ENCODE measurements around the gene GNB1L. TPM values are rescaled to one million over a fixed set of nuclear protein-coding genes. Genes with fewer than 3 reads are reported as not detected.

The GNB1L gene
- total RNA-seq, 2 experiments from 2014 or later, result 3.0 to 6.5 TPM

GRCh38 chr22:19891317-19892256, 36.9 kb upstream of the GNB1L start:
- H3K27ac Mint-ChIP-seq, result peak overlapping the region; percentile 97
- Histone ChIP-seq H3K27me3 (ENCODE audit: control insufficient read depth in 1 of 2, insufficient read depth in 2 of 2, low read length in 2 of 2) (no peaks in the 10 kb centered on the region), H3K36me3 (ENCODE audit: insufficient read depth, low read length) (peaks cover 6% of the 10 kb centered on the region), H3K27ac (ENCODE audit: low read depth in 1 of 2, low read length in 2 of 2) (peak overlapping the region; percentile 76 to 99), H3K4me3 (ENCODE audit: low read length) (peak overlapping the region; percentile 56), H3K9me3 (ENCODE audit: control insufficient read depth in 1 of 2, insufficient read depth in 1 of 2, low read length in 2 of 2) (peaks cover 0 to 3% of the 10 kb centered on the region in 2 experiments), H3K4me1 (ENCODE audit: insufficient read depth, low read length) (peaks cover 100% of the 10 kb centered on the region)
- no peaks in the 10 kb centered on the region for H3K9me3 Mint-ChIP-seq
- H3K27me3 Mint-ChIP-seq, result no peaks in the 10 kb centered on the region
- POLR2A ChIA-PET, result interaction anchor here (0.8 to 3.5 kb wide), 17 partner anchors 10 to 572 kb away, joined by 3 to 92 read pairs (median 4); partner anchors contain the start of genes CDC45, COMT, GNB1L and HIRA
- peak overlapping the region; percentile 78 for H3K4me3 Mint-ChIP-seq
- peak; percentile 67 to 92 (median 82) for DNase-seq
- TF ChIP-seq CTCF (IDR thresholded peaks at IDR 0.05), result no peak
- CTCF ChIA-PET, result interaction anchor here (0.9 to 3.4 kb wide), 5 partner anchors 19 to 161 kb away, joined by 3 to 19 read pairs (median 7); partner anchors contain the start of genes GNB1L and RTL10
- intact Hi-C loops (cut with DNase I, micrococcal nuclease), result loop anchor here (1.0 to 5.0 kb wide), 3 partner anchors 17 to 134 kb away; no protein-coding TSS in a partner anchor
- H3K4me1 Mint-ChIP-seq (ENCODE audit: low read depth), result peaks cover 86% of the 10 kb centered on the region
- ATAC-seq (ENCODE audit: poor library complexity), result peak; percentile 77
- H3K36me3 Mint-ChIP-seq (ENCODE audit: low read depth), result peaks cover 6% of the 10 kb centered on the region

- POLR2A ChIA-PET, result interaction anchor here (1.9 to 3.5 kb wide), 4 partner anchors 16 to 135 kb away, joined by 4 to 92 read pairs (median 17); partner anchors contain the start of genes GNB1L and RTL10
- peaks cover 100% of the 10 kb centered on the region for H3K4me1 ChIP-seq (ENCODE audit: insufficient read depth, low read length)
- Mint-ChIP-seq H3K4me3 (peak overlapping the region; percentile 78), H3K4me1 (ENCODE audit: low read depth) (peaks cover 86% of the 10 kb centered on the region), H3K27me3 (no peaks in the 10 kb centered on the region), H3K27ac (peak overlapping the region; percentile 97), H3K9me3 (no peaks in the 10 kb centered on the region), H3K36me3 (ENCODE audit: low read depth) (peaks cover 6% of the 10 kb centered on the region)
- no peaks in the 10 kb centered on the region for H3K27me3 ChIP-seq (ENCODE audit: control insufficient read depth in 1 of 2, insufficient read depth in 2 of 2, low read length in 2 of 2)
- intact Hi-C loops (cut with DNase I, micrococcal nuclease), result loop anchor here (1.0 to 5.0 kb wide), 3 partner anchors 16 to 133 kb away; no protein-coding TSS in a partner anchor
- H3K27ac ChIP-seq (ENCODE audit: low read depth in 1 of 2, low read length in 2 of 2), result peak overlapping the region; percentile 46 to 99
- CTCF ChIA-PET, result interaction anchor here (1.2 to 3.4 kb wide), 3 partner anchors 19 to 160 kb away, joined by 4 to 19 read pairs (median 16); no protein-coding TSS in a partner anchor
- no peak for ATAC-seq (ENCODE audit: poor library complexity)
- no peaks in the 10 kb centered on the region for H3K9me3 ChIP-seq (ENCODE audit: control insufficient read depth in 1 of 2, insufficient read depth in 1 of 2, low read length in 2 of 2)
- H3K36me3 ChIP-seq (ENCODE audit: insufficient read depth, low read length), result peaks cover 6% of the 10 kb centered on the region
- no peak for TF ChIP-seq CTCF (IDR thresholded peaks at IDR 0.05)
- peak in 1 of 14 experiments; percentile 31 for DNase-seq
- peak overlapping the region; percentile 56 for H3K4me3 ChIP-seq (ENCODE audit: low read length)
Measured at GRCh38 chr22:19890502-19891316, 36.0 kb upstream of the GNB1L start.

- ChIA-PET POLR2A (interaction anchor here (3.0 to 3.5 kb wide), 2 partner anchors 15 to 35 kb away, joined by 17 to 92 read pairs; partner anchors contain the start of genes GNB1L and RTL10), CTCF (interaction anchor here (1.0 to 3.4 kb wide), 5 partner anchors 20 to 159 kb away, joined by 3 to 19 read pairs (median 4); no protein-coding TSS in a partner anchor)
- Mint-ChIP-seq H3K27me3 (no peaks in the 10 kb centered on the region), H3K36me3 (ENCODE audit: low read depth) (peaks cover 6% of the 10 kb centered on the region), H3K27ac (peak overlapping the region; percentile 97), H3K4me3 (peak overlapping the region; percentile 75), H3K9me3 (no peaks in the 10 kb centered on the region), H3K4me1 (ENCODE audit: low read depth) (peaks cover 84% of the 10 kb centered on the region)
- H3K4me1 ChIP-seq (ENCODE audit: insufficient read depth, low read length), result peaks cover 100% of the 10 kb centered on the region
- H3K36me3 ChIP-seq (ENCODE audit: insufficient read depth, low read length), result peaks cover 2% of the 10 kb centered on the region
- no peak for TF ChIP-seq CTCF (IDR thresholded peaks at IDR 0.05)
- H3K4me3 ChIP-seq (ENCODE audit: low read length), result no peak overlapping the region
- H3K27ac ChIP-seq (ENCODE audit: low read depth in 1 of 2, low read length in 2 of 2), result peak overlapping the region; percentile 12 to 99
- H3K9me3 ChIP-seq (ENCODE audit: control insufficient read depth in 1 of 2, insufficient read depth in 1 of 2, low read length in 2 of 2), result no peaks in the 10 kb centered on the region
- ATAC-seq (ENCODE audit: poor library complexity) (no peak), DNase-seq (peak in 9 of 14 experiments; percentile 26 to 73 (median 59))
- intact Hi-C loops (cut with DNase I, micrococcal nuclease), result loop anchor here (2.0 to 5.0 kb wide), 2 partner anchors 15 to 133 kb away; no protein-coding TSS in a partner anchor
- no peaks in the 10 kb centered on the region for H3K27me3 ChIP-seq (ENCODE audit: control insufficient read depth in 1 of 2, insufficient read depth in 2 of 2, low read length in 2 of 2)
Measured at GRCh38 chr22:19889951-19890350, 35.3 kb upstream of the GNB1L start.
